OCI-LY7 (cell line): ENCODE measurements around the gene TEX44. TPM values are rescaled to one million over a fixed set of nuclear protein-coding genes. Genes with fewer than 3 reads are reported as not detected.

Experiments
- BruUV-seq: library from RNA; stranded (reverse); fragments of 400-500 nt; replicated peaks from 2 replicates; lab custom pipeline; 2021; lab: Mats Ljungman, UMichigan
- CTCF ChIA-PET: fragments of 300-600 bp; sonication (Branson Sonifier 250); formaldehyde crosslinking; loops from one replicate; lab custom pipeline; 2022; ENCODE audit warnings: antibody characterized with exemption; ENCODE audit not compliant: unreplicated experiment; lab: Charles Lee
- POLR2A ChIA-PET: fragments of 300-600 bp; sonication (Branson Sonifier 250); formaldehyde crosslinking; loops from one replicate; lab custom pipeline; 2022; ENCODE audit warnings: antibody characterized with exemption; lab: Charles Lee
- DNase-seq: peaks from one replicate; pipeline ENCODE4 v3.0.0-alpha.2; 2015; ENCODE audit warnings: low spot score
- H2AFZ ChIP-seq: fragments of 200-600 bp; sonication (generic), shearing (Covaris generic); 2 replicates; pipeline ENCODE4 v1.6.1; 2014; ENCODE audit warnings: mild to moderate bottlenecking, antibody characterized with exemption, low read length, moderate library complexity
- H3K27ac ChIP-seq: fragments of 200-600 bp; sonication (generic); 2 replicates; pipeline ENCODE4 v1.5.1; 2014; ENCODE audit warnings: mixed run types, low read depth, mild to moderate bottlenecking, moderate library complexity, low read length, inconsistent platforms; ENCODE audit not compliant: poor library complexity, severe bottlenecking
- H3K36me3 ChIP-seq: fragments of 200-600 bp; sonication (generic); 2 replicates; pipeline ENCODE4 v1.6.1; 2014; ENCODE audit warnings: mild to moderate bottlenecking, antibody characterized with exemption, low read length, moderate library complexity, mixed read lengths; ENCODE audit not compliant: insufficient read depth
- H3K4me1 ChIP-seq: fragments of 200-600 bp; sonication (generic); 2 replicates; pipeline ENCODE4 v1.5.1; 2014; ENCODE audit warnings: mild to moderate bottlenecking, low read length; ENCODE audit not compliant: insufficient read depth, poor library complexity, severe bottlenecking
- H3K4me2 ChIP-seq: fragments of 200-600 bp; sonication (generic); 2 replicates; pipeline ENCODE4 v1.6.1; 2014; ENCODE audit warnings: mild to moderate bottlenecking, low read length
- H3K4me3 ChIP-seq: fragments of 200-600 bp; sonication (generic); 2 replicates; pipeline ENCODE4 v1.5.1; 2014; ENCODE audit warnings: mild to moderate bottlenecking, low read depth, low read length; ENCODE audit not compliant: poor library complexity, severe bottlenecking
- H3K79me2 ChIP-seq: fragments of 200-600 bp; sonication (generic); 2 replicates; pipeline ENCODE4 v1.6.1; 2016; ENCODE audit warnings: low read depth, mild to moderate bottlenecking, low read length, moderate library complexity, mixed read lengths; ENCODE audit not compliant: insufficient read depth
- H3K9me2 ChIP-seq: fragments of 200-600 bp; sonication (generic); 2 replicates; pipeline ENCODE4 v1.6.1; 2016; ENCODE audit warnings: mild to moderate bottlenecking, low read length, mixed read lengths; ENCODE audit not compliant: insufficient read depth
- H3K9me3 ChIP-seq: fragments of 200-600 bp; sonication (generic); 2 replicates; pipeline ENCODE4 v1.6.1; 2014; ENCODE audit warnings: mild to moderate bottlenecking, mixed run types, low read length, mixed read lengths
- H4K20me1 ChIP-seq: fragments of 200-600 bp; sonication (generic); 2 replicates; pipeline ENCODE4 v1.6.1; 2014; ENCODE audit warnings: mild to moderate bottlenecking, antibody characterized with exemption, low read length, moderate library complexity, mixed read lengths; ENCODE audit not compliant: insufficient read depth
- EZH2phosphoT487 ChIP-seq: fragments of 200-600 bp; sonication (generic); IDR thresholded peaks from 2 replicates; pipeline ENCODE4 v1.6.1; 2018; ENCODE audit warnings: low read depth, borderline replicate concordance, mild to moderate bottlenecking, mixed run types, antibody characterized with exemption, low read length, moderate library complexity, mixed read lengths
- intact Hi-C: fragments of 100-400 bp; cut with micrococcal nuclease; formaldehyde crosslinking; loops from one replicate; pipeline ENCODE4 v1.10.0; 2022; ENCODE audit not compliant: unreplicated experiment
- total RNA-seq, 2 experiments: library from RNA; depleted of rRNA in 1 of 2; stranded (reverse); fragments of >200 nt in 1 of 2; shearing (Covaris generic) in 1 of 2; gene quantifications; 2 replicates each; pipeline ENCODE4 v1.2.3, GENCODE V29; 2014 to 2022
- TF ChIP-seq, protein P1 (sequence below): fragments of 200-600 bp; sonication (generic); conservative IDR thresholded peaks from 2 replicates; pipeline ENCODE4 v1.5.1; 2014; ENCODE audit warnings: mild to moderate bottlenecking, antibody characterized with exemption, low read length, moderate library complexity, mixed read lengths

Gene TEX44
- total RNA-seq, 2 experiments from 2014 or later: not detected

DNA sequence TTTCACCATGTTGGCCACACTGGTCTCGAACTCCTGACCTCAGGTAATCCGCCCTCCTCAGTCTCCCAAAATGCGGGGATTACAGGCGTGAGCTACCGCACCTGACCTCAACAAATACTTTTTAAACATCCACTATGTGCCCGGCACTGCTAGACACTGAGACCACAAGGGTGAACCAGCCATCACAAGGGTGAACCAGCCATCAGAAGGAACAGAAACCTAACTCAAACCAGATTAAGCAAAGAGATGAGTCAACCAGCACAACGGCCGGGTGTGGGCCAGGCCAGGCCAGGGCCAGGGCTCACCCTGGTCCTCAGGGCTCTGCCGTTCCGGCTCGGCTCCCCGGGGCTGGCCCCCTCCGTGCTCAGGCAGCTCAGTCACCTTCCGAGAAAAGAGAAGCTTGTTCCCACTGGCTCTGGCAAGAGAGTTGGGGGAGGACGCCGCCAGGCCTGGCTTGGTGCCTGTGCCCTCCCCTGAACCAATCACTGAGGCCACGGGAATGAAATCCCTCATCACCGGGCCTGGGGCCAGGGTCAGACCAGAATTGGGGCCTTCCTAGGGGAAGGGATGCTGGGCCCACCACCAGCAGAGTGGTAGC is 4.4 kb downstream of the TEX44 start:
- Histone ChIP-seq H4K20me1 (no peaks in the 10 kb centered on the region), H3K9me2 (no peaks in the 10 kb centered on the region), H3K9me3 (no peaks in the 10 kb centered on the region), H3K79me2 (no peaks in the 10 kb centered on the region), H3K36me3 (no peaks in the 10 kb centered on the region), H3K4me1 (peaks cover 7% of the 10 kb centered on the region), H3K27ac (no peak overlapping the region), H2AFZ (no peak overlapping the region), H3K4me2 (no peak overlapping the region), H3K4me3 (no peak overlapping the region)
- no peak for TF ChIP-seq EZH2phosphoT487
- TF ChIP-seq, protein P1, sequence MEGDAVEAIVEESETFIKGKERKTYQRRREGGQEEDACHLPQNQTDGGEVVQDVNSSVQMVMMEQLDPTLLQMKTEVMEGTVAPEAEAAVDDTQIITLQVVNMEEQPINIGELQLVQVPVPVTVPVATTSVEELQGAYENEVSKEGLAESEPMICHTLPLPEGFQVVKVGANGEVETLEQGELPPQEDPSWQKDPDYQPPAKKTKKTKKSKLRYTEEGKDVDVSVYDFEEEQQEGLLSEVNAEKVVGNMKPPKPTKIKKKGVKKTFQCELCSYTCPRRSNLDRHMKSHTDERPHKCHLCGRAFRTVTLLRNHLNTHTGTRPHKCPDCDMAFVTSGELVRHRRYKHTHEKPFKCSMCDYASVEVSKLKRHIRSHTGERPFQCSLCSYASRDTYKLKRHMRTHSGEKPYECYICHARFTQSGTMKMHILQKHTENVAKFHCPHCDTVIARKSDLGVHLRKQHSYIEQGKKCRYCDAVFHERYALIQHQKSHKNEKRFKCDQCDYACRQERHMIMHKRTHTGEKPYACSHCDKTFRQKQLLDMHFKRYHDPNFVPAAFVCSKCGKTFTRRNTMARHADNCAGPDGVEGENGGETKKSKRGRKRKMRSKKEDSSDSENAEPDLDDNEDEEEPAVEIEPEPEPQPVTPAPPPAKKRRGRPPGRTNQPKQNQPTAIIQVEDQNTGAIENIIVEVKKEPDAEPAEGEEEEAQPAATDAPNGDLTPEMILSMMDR: no peak
- CTCF ChIA-PET: interaction anchor here (0.6 to 0.7 kb wide), 2 partner anchors 19 to 719 kb away, joined by 3 read pairs; no protein-coding TSS in a partner anchor
- DNase-seq: no peak
- no TSS peak for BruUV-seq
- intact Hi-C loops: no loop called here
- POLR2A ChIA-PET: no interaction called here

DNA sequence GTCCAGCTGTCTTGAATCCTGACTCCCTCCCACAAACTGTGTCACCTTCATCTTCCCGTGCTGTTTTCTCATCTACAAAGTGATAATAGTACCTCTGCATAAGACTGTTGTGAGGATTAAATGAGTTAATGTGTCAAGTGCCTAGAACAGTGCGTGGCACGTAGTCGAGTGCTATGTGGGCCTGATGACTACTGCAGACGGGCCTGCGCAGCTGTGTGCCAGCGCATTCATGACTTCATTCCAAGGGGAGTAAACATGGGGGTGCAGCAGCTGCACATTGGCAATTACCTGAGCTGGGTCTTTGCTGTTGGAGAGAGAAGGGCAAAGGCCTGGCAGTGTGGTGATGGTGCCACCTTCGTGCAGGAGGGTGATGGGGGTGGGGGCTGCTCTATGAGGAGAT is 5.0 kb downstream of the TEX44 start:
- peaks cover 11% of the 10 kb centered on the region for H3K4me1 ChIP-seq
- H3K4me2 ChIP-seq: no peak overlapping the region
- no peaks in the 10 kb centered on the region for H3K9me3 ChIP-seq
- intact Hi-C loops: no loop called here
- H2AFZ ChIP-seq: no peak overlapping the region
- BruUV-seq: no TSS peak
- no peaks in the 10 kb centered on the region for H3K36me3 ChIP-seq
- ChIA-PET POLR2A (no interaction called here), CTCF (interaction anchor here (0.6 kb wide), 1 partner anchor 720 kb away, joined by 3 read pairs; no protein-coding TSS in a partner anchor)
- H3K9me2 ChIP-seq: no peaks in the 10 kb centered on the region
- no peak for DNase-seq
- no peaks in the 10 kb centered on the region for H4K20me1 ChIP-seq
- no peaks in the 10 kb centered on the region for H3K79me2 ChIP-seq
- H3K27ac ChIP-seq: no peak overlapping the region
- TF ChIP-seq EZH2phosphoT487: no peak
- TF ChIP-seq, protein P1: no peak
- no peak overlapping the region for H3K4me3 ChIP-seq
